Measurements from ENCODE around the gene SORBS1.

The SORBS1 gene

DNA sequence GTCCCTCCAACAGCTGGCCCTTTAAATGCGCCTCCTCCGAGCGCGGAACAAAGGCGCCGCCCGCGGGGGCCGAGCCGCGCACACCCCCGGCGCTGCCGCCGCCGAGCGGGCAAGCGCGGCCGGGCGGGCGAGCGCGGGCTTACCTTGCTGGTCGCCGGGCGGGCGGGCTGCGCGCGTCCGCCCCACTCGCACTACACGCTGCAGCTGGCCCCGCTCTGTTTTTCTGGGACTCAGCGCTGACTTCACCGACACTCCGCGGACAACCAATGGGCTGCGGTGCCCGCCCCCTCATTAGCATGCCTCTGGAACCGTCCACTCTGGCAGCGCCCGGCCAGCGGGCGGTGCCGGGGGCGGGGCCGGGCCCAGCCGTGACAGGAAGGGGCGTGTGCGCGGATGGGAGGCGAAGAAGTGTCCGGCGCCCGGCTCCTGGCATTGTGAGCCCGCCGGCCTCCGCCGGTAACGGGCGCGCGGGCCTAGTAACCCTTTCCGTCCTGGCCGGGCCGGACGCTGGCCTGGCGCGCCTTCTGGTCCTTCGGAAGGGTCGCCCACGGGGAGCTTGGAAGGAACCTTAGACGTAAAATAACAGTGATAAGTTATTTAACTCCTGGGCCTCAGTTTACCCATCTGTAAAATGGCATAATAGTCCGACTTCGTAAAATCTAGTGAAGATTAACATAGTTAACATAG lies at the start of gene SORBS1:
Gene SORBS1, minus strand, starts transcription at position 195 of the 687 bp plus-strand sequence. CDS start 120,236 bp downstream, outside the sequence.
- peak; percentile 63 for DNase-seq

DNA sequence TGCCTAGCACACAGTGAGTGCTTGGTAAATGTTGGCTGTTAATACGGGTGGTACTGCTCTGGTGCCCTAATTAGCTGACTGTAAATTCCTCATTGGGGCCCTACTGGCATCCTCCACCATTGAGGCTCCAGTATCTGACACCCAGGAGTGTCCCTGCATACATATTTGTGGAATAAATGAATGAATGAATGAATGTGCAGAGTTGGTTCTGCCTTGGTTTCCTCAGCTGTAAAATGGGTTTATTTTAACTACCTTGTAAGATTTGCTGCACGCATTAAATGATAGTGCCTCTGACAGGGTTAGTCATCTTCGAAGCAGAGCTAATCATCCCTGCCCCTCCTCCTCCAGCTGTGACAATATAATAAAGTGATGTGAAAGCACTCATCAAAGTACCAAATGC lies 49.6 kb upstream of the SORBS1 start:
- DNase-seq = no peak

DNA sequence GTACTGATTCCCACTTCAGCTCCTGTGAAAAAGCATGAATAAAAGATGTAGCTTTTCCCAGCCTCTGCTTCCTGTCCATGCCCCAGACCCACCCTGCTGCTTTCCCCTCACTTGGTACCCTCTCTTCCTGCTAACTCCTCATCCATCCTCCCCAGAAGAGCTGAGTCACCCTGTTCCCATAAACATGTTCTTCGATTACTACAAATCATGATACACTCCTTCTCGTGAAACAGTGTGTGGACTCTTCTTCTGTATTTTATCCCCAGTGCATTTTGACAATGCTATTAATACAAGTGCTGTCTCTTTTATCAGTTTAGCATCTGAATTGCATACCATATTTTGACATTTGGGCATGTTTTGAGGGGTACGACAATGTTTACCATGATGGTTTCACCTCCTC lies 45.8 kb upstream of the SORBS1 start:
- no peak for DNase-seq

DNA sequence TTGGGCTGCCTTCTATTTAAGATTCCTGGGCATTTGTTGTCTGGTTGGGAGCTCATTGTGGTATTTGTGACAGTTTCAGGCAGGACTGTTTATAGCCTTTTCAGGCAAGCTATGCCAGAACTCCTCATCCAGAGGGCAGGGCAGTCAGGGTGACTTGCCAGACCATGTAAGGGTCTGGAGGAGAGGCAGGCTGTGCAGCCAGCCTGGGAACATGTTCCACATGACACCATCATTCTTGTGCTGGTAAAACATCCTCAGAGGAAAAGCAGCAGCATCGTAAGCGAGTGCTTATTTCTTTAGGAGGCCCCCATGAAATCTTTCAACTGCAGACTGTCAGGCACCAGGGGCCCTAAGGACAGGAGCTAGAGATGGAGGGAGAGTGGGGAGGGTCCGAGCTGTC lies 44.0 kb upstream of the SORBS1 start:
- no peak for DNase-seq

DNA sequence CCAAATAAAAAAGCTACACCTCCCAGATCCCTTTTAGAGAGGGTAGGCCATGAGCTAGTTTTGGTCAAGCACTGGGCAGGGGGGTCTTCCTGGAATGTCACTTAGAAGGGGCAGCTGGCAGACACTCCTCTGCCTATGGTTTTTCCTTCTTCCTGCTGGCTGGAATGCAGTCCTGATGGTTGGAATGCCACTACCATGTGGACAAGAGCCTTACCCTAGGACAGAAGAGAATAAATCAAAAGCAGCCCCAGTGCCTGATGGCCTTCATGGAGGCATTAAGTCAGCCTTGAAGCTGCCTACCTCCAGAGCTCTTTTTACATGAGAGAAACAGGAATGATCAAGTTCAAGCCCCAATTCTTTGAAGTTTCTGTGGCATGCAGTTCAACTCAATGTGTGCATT lies 43.5 kb upstream of the SORBS1 start:
- DNase-seq = no peak

DNA sequence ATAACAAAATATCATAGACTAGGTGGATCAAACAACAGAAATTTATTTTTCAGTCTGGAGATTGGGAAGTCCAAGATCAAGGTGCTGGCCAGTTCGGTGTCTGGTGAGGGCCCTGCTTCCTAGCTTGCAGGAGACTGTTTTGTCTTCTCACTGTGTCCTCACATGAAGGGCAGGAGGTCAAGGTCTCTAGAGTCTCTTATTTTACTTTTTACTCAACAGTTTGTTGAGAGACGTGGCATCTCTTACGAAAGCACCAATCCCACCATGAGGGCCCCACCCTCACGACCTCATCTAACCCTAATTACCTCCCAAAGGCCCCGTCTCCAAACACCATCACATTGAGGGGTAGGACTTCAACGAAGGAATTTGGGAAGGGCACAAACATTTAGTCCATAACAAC lies 41.2 kb upstream of the SORBS1 start:
- DNase-seq = no peak

DNA sequence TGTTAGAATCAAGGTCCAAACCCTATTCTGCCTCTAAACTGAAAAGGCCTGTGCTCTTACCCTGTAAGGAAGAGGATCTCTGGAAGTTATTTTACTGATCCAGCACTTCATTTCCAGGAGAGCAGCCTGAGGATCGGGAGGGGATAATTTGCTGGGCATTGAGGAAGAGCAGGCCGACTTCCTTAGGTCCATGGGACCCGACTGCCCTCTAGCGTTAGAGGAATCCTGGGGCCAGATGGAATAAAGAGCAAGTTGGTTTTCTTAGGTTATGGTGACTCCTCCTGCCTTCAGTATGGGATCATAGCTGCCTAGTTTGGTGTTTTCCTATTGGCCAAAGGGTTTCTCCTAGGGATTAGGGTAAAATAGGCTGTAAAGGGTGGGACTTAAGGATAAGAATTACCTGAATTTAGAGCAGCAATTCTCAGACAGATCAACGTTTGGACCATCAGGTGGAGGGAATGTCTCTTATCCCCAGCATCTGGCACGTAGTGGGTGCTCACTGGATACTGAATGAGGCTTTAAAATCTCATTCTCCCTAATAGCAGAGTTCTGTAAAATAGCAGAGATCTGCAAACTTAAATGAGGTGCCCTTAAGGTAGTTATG lies 40.0 kb upstream of the SORBS1 start:
- DNase-seq = no peak

DNA sequence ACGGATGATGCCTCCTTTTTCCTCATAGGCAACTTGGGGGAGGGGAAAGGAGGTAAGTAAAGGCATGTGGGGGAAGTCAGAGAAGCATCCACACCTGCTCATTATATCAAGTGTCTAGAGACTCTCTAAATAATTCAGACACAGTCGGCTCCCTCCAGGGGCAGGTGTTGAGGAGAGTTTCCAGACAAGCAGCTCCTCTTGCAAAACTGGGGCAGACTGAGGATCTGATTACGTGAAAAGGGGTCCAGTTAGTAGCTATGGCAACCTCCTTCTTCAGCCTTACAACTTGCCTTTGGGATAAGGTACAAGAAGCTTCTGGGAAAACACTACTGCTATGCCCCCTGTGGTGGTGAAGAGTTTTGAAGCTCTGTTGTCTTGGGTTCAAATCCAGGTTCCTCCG lies 39.0 kb upstream of the SORBS1 start:
- no peak for DNase-seq

DNA sequence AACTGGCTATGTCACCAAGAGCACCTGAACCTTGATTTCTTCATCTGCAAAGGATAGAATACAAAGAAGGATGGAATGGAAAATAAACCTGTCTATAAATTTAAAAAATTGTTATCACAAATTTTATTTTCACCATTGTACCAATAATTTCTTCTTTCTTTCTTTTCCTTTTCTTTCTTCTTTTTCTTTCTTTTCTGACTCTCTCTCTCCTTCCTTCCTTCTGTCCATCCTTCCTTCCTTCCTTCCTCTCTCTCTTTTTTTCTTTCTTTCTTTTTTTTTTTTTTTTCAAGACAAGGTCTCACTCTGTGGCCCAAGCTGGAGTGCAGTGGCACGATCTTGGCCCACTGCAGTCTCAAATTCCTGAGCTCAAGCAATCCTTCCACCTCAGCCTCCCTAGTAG lies 36.6 kb upstream of the SORBS1 start:
- no peak for DNase-seq

DNA sequence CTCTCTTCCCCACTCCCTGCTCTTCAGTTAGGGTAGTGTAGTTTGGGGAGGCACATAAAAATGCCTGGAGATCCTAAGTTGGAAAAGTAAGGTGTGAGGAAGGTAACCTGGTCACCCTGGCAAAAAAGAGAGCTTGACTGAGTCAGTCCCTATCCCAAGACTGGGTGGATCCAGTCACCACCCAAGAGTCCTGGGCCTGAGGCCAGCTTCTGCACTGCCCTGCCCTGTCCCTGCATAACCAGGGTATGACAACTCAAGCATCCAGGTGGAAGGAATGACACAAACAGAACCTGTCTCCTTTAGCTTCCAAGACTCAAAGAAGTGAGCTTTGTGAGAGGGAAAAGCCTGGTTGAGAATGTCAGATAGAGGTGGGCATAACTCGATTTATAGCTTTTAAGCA lies 26.9 kb upstream of the SORBS1 start:
- no peak for DNase-seq

DNA sequence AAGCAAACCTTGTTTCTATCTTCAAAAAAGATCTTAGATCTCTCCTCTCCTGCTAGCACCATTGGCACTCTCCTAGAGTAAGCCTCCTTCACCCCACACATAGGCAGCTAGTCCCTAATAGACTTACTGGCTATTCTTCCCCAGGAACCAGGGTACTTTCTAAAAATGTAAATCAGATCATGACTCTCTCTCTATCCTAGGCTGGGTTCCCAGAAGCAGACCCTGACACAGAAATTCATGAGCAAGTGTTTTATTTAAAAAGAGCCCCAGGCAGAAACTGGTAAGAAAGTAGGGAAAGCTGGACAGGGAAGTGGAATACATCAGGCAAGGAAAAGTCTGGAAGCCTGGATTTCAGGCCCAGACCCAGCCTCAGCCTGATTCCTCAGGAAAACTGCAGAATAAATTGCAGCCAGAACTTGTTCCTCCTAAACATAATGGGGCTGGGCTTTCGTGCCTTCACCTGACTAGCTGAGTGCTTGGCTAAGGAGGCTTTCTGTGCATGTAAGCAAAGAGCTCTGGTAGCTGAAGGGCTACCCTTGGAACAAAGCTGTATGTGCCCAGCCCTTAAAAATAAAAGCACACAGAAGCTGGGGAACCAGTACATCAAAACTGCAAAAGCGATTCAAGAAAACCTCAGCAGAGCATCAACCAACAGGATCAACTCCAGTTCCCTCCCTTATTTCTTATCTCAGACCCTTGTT lies 18.8 kb upstream of the SORBS1 start:
- no peak for DNase-seq

DNA sequence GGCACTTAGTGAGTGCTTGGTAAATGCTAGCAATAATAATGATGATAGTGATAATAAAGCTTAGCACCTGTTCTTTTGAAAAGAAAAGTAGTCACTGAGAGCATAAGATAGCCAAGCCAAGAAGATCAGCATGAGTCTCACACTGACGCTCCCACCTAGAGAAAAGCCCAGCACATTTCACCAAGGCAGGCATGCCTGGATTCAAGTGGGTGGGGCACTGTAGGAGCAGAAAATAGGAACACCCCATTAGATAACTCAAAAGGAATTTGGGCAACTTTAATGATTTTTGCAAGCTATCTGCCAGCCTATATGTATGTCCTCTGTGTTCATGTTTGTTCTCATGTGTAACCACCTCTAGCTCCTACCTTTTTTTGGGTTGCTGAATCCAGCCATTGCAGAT lies 18.1 kb upstream of the SORBS1 start:
- DNase-seq = no peak

DNA sequence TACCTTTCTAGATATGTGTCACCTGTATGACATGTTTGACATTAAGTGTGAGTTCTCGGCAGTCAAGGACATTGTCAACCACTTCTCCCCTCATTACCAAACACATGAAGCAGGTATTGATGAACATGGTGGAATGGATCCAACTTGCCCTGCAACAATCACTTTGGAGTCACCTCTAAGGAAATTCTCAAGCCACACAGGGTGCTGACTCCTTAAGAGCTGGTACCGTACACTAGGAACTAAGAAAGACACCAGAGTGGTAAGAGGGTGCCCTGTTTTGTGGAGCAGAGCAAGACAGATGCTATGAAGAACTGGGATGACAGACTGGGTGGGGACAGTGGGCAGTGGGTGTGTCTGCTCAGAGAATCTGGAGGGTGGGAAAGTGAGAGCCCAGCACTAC lies 17.4 kb upstream of the SORBS1 start:
- no peak for DNase-seq

DNA sequence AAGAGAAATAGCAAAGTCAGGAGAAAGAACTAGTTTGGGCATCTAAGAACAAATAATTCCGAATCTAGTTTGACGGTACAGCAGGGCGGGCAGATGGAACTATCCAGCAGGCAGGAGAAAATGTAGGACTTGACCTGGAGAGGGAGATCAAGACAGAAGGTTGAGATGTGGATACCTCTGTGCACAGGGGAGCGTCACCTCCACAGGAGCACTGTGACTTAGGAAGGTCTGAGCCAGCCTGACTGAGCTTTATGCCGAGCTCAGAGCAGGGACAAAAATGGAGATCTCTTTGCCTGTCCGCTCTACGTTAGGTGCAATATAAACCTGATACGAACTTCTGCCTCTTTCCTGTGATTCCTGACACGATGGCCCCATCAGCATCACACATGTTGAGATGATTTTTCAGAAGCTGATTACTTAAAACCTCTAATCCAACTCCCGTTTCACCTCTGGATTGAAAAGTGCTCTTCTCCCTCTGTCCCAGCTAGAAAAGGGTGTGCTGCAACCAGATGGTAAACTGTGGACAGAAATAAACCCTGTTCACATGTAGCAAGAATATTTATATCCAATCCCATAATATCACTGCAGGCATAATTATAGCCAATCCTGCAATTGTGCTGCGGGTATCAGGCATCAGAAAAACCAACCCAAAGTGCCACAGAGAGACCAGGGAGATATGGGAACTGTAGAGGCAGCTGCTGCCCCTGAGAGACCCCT lies 13.6 kb upstream of the SORBS1 start:
- no peak for DNase-seq

DNA sequence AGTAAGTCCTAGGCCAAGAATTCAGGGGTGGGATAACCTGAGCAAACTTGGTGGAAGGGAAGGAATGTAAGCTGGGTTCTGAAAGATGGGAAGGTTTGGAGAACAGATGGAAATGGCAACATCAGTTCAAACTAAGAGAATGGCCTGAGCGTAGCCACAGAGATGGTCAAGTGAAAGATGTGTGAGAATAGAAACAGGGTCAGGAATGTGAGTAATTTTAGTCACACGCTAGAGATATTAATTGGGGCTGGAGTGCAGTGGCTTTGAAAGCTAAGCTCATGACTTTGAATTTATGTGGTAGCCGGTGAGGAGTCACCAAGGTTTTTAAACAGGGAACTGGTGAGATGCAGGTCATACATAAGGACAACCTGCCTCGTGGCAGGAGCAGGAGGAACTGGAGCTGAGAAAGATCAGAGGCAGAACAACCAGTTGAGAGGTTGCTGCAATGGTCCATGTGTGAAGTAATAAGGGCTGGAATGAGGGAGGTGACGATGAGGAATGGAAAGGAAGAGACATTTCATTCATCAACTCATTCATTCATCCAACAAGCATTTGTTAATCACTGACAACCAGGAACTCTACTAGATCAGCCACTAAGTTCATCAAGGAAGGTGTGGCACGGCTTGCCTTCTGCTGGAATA lies 12.9 kb upstream of the SORBS1 start:
- DNase-seq = no peak

DNA sequence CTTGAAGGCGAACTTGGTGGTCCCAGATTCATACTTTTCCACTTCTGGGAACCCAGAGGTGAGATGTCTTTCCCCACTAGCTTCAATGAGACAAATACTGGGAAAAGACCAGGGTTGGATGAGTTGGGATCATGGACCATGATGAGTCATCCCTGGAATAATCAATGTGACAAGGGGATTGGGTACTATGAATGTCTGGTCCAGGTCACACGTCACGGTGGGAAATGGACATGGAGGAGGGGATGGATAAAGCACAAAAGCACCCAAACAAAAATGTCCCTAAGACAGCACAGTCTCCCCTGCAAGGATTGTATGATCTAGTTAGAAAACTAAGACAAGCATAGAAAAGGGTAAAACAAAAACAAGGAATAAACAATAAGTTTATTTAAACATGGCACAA lies 12.4 kb upstream of the SORBS1 start:
- no peak for DNase-seq

DNA sequence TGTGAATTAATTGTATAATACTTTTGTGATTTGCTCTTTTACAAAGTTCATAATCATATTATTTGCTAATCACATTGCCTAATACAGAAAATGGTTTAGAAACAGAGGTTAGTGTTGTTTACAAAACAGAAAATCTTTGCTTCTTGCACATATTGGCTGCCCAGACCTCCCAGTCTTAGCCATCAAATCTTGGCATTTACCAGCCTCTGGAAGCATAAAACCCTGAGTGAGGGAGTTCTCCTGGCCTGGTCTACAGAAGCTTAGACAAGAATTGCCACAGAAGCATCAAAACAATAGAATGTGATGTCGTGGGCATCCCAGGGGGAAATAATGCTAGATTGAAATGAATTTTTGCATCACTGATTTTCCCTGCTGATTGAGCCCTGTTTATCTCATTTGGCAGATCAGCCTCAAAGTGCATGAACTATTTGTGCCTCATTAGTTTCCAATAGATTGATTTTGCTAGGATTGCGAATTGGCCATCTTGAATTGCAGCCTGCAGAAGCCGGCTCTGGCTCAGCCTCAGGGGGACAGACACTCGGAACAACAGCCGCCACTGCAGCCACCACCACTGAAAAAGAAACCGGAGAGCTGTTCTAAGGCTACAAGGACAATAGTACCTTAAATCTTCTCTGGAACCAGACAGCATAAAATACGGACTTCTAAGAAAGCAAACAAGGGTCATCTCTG lies 11.1 kb upstream of the SORBS1 start:
- DNase-seq = no peak

DNA sequence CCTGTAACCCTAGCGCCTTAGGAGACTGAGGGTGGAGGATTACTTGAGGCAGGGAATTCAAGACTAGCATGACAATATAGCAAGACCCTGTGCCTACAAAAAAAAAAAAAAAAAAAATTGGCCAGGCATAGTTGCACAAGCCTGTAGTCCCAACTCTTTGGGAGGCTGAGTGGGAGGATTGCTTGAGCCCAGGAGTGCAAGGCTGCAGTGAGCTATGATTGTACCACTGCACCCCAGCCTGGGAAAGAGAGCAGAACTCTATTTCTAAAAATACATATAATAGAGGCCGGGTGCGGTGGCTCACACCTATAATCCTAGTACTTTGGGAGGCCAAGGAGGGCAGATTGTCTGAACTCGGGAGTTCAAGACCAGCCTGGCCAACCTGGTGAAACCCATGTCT lies 10.2 kb upstream of the SORBS1 start:
- no peak for DNase-seq

DNA sequence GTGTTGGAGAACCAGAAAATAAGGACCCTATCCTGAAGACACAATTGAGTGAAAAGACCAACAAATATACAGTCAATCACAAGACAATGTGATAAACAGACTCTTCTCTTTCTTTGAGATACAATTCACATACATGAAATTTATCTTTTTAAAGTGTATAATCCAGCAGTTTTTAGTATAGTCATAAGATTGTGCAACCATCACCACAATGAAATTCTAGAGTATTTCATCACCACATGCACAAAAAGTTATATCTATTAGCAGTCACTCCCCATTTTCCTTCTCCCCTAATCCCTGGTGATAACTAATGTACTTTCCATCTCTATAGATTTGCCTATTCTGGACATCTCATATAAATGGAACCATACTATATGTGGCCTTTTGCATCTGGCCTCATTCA lies 8.2 kb upstream of the SORBS1 start:
- no peak for DNase-seq

DNA sequence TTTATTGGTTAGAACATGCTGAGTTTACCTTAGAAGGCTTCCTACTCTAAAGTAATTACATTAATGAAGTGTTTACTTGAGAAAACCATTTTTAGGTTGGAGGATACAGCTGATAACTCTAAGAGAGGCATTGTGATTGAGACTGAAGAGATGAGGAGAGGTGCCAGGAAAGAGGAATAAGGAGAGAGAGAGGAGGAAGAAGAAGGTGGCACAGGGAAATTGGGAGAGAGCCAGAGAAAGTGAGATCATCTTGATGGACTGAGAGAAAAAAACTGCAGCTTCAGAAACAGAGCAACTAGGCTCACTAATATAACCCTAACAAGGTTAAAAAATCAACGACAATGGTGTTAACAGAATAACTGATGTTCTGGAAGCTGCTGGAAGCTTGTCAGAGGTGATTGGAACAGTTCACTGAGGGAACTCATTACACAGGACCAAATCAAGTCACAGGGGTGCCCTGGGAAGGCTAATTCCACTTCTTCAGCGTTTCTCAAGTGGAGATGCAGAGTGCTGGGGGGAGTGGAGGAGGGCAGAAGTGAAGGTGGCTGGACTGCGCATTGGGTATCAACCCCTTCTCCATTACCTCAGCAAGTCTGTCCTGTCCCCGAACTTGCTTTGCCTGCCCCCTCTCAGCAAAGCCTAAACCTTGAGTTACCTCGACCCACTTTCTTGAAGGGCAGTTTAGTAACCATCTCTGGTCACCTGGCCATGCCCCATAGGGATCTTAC lies 6.9 kb upstream of the SORBS1 start:
- DNase-seq = no peak

DNA sequence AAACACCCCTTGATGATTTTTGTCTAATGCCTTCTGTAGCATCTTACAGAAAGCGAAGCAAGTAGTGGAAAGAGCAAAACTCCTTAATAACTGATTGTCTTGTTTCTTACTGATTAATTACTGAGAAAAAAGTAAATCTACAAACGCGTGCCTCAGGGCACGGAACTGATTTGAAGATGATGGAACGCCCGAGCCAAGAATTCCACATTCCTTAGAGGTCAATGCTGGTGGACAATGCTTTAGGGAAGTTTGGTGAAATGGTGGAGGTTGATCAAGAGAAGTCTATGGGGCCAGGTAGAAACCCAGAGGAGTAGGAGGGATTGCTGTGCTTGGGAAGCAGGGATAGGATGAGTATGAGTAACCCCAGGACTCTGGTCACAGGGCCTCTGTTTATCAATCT lies 5.0 kb upstream of the SORBS1 start:
- DNase-seq = no peak

DNA sequence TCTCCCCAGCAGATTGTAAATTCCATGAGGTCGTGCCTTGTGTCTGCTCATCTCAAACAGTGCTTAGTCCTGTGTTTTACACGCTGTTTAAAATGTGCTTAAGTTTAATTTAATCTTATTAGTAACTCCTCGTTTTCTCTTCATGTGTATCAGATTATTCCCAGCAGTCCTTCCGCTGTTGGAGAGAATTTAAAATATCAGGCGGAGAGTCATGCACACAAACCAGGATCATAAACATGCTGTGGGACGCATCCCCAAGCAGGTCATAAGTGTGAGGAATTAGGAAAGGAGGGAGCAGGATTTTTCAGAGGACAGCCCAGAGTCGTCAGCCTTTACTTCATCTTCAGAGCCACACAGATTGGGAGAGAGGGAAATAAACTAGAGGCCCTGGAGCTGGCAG lies 4.2 kb upstream of the SORBS1 start:
- DNase-seq = no peak
